ENCODE measurements around the gene IL1RN.
A peak's percentile ranks its signal among the peaks of the same experiment; 100 is the strongest.

The IL1RN gene

GRCh38 chr2:113129519-113130078 lies 2.2 kb downstream of the IL1RN start:
- no peak for DNase-seq

GRCh38 chr2:113131352-113132185 lies 4.2 kb downstream of the IL1RN start:
- no peak for DNase-seq

- DNase-seq = no peak
These were observed 5.1 kb downstream of the IL1RN start for GRCh38 chr2:113132414-113133021.

GRCh38 chr2:113133704-113134598 lies 6.6 kb downstream of the IL1RN start:
- DNase-seq = no peak

GRCh38 chr2:113134717-113135116 lies 7.3 kb downstream of the IL1RN start:
- no peak for DNase-seq

- no peak for DNase-seq
These were observed 7.9 kb downstream of the IL1RN start for GRCh38 chr2:113135317-113135716.

- peak in 1 of 4 experiments; percentile 10 for DNase-seq
These were observed 9.7 kb downstream of the IL1RN start for GRCh38 chr2:113136828-113137775.

GRCh38 chr2:113137827-113138226 lies 10.4 kb downstream of the IL1RN start:
- DNase-seq = no peak

- DNase-seq = no peak
These were observed 11.3 kb downstream of the IL1RN start for GRCh38 chr2:113138428-113139322.

GRCh38 chr2:113141451-113141850 lies 14.1 kb downstream of the IL1RN start:
- DNase-seq = no peak

- DNase-seq = no peak
These were observed 14.9 kb downstream of the IL1RN start for GRCh38 chr2:113142290-113142689.

- no peak for DNase-seq
These were observed 16.9 kb downstream of the IL1RN start for GRCh38 chr2:113144259-113144658.

- DNase-seq = no peak
These were observed 21.5 kb downstream of the IL1RN start for GRCh38 chr2:113148606-113149552.

GRCh38 chr2:113149553-113150257 lies 22.3 kb downstream of the IL1RN start:
- no peak for DNase-seq

GRCh38 chr2:113150258-113150601 lies 22.8 kb downstream of the IL1RN start:
- DNase-seq = no peak

- DNase-seq = no peak
These were observed 27.9 kb downstream of the IL1RN start for GRCh38 chr2:113155331-113155730.

- no peak for DNase-seq
These were observed 29.1 kb downstream of the IL1RN start for GRCh38 chr2:113156278-113157117.
